SK-N-MC (cell line): ENCODE measurements around the gene MYH14.

Experiments used
- EZH2 ChIP-seq: fragments of 200-600 bp; sonication (generic); IDR thresholded peaks from one replicate; pipeline ENCODE4 v1.6.1; 2017; ENCODE audit warnings: antibody characterized with exemption
- FOXP2 ChIP-seq: optimal IDR thresholded peaks from 2 replicates; pipeline ENCODE3; 2011; ENCODE audit warnings: mild to moderate bottlenecking, moderate library complexity; ENCODE audit not compliant: insufficient read depth; ENCODE audit errors: extremely low read length, control extremely low read depth
- POLR2AphosphoS5 ChIP-seq: IDR thresholded peaks from 2 replicates; pipeline ENCODE4 v1.6.1; 2012; ENCODE audit warnings: mild to moderate bottlenecking, low read depth, low read length, borderline replicate concordance

DNA sequence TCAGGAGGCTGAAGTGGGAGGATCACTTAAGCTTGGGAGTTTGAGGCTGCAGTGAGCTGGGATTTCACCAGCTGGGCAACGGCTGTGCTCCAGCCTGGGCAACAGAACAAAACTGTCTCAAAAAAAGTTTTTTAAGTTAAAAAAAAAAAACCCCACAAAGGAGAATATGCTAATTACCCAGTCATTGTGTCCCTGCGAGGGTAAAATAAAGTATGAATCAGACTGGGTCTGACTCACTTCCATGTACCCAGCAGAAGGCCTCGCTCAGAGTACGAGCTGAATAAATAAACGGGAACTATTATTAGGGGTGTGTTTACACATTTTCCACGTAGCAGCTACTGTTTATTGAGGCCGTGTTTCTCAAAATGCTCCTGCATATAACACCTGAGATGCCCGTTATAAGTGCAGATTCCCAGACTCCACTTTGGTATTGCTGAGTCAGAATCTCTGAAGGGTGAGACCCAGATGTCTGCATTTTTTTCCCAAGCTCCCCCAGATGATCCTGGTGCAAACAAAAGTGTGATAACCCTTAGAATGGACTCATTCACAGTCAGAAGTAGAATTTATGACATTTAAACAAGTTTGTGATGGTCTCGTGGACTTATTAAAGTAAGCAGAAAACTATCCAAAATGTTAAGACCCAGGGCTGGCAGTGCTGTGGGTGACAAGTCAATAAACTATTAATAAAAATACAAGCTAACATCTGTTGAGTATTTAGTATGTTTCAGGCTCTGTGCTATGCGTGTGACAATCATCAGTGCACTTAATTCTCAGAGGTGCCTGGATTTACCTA, 97.6 kb downstream of the MYH14 start:
- no peak for TF ChIP-seq EZH2
- no peak for TF ChIP-seq POLR2AphosphoS5
- TF ChIP-seq FOXP2 = no peak
